NCI-H1048 (cell line): ENCODE results near the gene NLGN1.

ENCODE experiments used
- DNase-seq: peaks from one replicate; lab custom pipeline; 2025; lab: John Stamatoyannopoulos, UW

The NLGN1 gene

DNA sequence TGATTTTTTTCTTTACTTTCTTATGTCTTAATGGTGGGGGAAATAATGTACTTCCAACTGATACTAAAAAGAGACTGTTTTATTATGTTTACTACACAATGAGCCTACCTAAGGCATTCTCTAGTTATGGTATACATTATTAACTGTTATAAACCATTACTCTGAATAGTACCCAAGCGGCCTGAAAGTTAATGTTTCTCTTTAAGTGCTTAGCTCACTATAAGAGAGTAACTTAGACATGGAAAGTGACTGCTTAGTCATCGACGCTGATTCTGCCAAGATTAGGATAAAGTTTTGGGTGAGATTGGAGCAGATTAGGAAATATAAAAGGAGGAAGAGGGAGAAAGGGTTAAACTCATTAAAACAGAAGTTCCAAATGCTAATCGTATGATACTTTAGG lies 365.0 kb downstream of the NLGN1 start:
- no peak for DNase-seq

DNA sequence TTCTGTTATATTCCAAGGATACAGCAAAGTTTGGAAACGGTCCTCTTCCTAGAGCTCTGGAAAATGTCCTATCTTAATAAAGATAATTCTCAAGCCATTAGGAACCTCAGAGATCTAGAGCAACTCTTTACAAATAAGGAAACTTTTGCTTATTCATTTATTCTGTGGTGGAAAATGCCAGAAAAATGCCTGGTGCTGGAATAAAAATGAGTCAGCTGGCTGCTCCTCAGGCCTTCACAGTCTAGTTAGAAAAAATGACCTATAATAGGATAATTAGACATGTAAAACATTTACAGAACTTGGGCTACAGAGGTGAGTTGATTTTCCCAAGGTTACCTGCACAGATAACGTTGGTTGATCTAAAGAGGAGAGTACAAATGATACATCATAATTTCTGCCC lies 372.5 kb downstream of the NLGN1 start:
- DNase-seq = no peak

DNA sequence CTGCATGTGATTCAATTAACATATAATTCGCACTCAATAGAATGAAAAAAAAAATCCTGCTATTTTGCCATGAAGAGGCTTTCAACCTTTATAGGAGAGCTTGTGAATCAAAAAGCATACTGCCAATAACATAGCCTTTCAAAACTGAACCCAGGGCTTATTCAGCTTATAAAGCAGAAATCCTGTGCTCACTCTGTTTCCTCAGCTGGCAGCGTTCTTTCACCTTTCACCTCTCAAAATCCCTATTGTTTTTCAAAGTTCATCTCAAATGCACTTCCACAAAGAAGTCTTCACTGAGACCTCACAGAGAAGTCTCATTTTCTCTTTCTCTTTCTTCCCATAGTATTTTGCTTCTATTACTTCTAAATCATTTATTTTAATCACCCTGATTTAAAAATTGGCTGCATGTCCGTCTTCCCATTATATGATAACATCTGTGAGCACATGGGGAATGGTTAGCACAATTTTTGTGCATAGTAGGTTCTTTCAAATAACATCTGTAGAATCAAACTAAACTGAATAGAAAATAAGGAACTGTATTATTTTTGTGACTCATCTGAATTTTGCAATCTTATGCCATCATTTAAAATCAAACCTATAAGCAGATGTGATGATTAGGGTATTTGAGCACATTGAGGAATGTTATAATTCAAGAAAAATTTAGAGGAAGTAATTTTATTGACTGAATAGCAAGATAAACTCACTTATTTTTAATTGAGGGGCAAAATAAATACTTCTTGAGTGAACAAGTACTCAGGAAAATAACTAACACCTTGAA lies 373.4 kb downstream of the NLGN1 start:
- no peak for DNase-seq

DNA sequence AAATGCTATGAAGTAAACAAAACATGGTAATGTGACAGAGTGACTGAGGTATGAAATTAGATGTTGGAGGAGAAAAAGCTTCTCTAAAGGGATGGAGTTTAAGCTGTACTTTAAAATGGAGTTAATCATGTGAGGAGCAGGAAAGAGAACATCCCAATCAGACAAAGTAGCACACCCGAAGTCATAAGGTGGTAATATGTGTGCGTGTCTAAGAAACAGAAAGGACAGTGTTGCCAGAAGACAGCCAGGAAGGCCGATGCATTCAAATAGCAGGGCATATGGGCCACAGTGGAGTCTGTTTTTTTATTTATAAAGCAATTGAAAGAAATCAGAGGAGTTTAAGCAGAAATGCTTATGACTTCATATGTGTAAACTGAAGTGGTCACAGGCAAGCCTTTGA lies 376.3 kb downstream of the NLGN1 start:
- DNase-seq = no peak

DNA sequence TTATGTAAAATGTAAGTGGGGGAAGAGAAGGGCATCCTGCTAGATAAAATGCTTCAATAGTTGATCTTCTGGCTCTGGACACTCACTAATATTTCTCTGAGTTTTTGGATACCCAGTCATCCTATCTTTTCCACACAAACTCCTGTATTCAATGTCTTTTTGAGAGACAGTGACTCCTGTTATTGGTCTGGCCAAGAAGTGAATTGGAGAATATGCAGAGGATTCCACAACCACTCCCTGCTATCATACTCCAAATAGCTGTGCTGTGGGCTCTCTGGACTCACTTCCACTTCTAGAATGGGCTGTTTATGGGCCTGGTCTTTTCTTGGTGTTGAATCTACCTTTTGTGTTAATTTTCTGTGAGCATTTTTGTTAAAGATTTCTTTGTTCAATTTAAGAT lies 376.8 kb downstream of the NLGN1 start:
- no peak for DNase-seq

DNA sequence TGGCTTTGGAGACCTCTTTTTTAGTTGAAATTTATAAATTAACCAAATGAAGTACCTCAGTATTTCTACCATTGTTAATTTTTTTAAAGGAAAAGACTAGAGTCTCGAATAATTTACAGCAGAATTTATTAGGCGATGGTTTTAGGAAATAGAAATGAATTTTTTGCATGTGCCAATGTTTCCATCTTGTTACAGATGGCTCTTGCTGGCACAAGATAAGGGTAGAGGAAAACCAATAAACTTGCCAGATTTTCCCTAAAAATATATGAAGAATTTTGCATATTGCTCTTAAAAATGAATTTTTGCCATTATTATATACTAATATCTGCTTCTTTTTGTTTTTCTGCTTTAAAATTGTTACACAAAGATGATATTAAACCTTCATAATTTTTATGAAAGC lies 380.7 kb downstream of the NLGN1 start:
- no peak for DNase-seq

DNA sequence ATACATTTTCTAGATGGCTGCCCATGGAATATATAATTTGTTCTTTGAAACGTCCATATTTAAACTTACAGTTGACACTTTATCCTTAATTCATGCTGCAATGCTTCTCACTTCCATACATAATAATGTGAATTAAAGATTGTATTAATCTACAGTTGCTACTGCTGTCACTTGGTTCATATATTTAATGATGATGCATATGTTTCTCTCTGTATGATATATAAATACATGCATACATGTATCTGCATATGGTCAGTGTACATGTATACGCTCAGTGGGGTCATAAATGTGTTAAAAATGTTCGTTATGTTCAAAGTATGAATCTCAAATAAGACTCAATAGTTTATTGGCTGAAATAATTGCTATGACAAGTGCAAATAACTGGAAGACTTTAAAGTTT lies 382.5 kb downstream of the NLGN1 start:
- DNase-seq = no peak

DNA sequence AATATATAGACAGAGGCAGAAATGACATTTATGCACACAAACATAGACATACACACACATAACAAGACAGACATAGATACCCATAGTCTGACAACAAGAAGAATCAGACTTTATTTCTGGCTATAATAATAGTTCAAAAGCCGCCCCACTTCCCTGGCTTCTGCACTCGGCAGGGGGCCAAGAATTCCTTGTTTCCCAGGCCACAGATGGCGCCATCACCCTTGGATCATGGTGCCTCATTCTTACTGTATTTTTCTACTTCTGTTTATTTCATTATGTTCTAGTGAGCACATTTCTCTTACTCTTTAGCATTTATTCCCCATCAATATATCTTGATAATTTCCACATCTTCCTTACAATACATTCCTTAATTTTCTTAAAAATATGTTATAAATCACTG lies 387.5 kb downstream of the NLGN1 start:
- no peak for DNase-seq

DNA sequence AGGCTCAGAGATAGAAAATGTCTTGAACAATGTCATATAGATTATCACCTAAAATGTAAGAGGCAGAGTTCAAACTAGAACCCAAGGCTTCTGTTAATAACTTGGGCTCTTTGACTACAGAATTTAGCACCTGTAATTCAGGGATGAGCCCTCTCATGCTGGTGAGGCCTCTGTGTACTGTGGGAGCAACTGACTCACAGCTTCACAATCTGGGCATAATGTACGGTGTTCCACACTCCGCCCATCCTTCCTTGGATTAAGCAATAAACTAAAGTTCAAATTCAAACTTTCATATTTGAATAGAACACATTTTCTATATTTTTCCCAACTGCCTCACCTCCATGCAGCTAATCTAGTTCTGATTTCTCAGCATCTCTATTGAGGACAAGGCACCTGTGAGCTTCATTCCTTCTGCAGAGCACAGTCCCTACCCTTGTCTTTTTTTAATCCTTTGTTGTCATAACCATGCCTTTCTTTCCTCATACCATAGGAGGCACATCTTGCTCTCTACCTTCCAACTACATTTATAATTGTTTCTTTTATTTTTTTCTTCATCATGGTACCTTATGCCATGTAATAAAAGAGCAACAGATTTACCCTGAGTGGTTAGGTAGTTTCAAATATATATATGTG lies 392.1 kb downstream of the NLGN1 start:
- no peak for DNase-seq

DNA sequence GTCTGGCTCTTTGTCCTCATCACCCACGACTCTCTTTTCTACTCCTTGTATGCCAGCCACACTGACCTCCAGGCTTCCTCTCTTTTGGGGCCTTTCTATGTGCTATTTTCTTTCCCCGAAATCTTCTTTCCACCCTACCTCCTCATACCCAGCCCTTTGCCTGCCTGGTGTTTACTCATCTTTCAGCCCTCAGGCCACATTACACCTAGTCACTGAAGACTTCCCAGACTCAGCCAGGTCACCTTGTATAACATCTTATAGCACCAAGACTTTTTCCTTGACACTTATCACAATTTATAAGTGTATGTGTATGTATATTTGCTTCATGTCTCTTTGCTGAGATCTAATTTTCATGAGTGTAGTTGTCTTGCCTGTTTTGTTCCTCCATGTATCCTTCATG lies 396.4 kb downstream of the NLGN1 start:
- no peak for DNase-seq

DNA sequence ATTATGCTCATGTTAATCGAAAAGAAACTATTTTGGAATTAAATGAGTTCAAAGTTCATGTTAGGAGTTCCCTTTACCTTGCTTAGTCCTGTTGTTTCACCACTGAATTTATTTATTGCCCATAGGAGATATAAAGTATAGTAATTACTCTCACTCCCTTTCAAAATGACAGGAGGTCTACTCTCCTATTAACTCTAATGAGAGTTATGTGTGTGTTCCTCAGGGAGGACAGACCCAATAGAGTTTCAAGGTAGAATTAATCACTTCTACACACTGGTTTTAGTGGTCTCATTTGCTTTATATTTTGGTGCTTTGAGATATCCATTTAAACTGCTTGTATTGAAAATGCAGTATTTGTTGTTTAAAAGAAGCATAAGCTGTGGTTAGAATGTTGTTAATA lies 398.9 kb downstream of the NLGN1 start:
- DNase-seq = no peak

DNA sequence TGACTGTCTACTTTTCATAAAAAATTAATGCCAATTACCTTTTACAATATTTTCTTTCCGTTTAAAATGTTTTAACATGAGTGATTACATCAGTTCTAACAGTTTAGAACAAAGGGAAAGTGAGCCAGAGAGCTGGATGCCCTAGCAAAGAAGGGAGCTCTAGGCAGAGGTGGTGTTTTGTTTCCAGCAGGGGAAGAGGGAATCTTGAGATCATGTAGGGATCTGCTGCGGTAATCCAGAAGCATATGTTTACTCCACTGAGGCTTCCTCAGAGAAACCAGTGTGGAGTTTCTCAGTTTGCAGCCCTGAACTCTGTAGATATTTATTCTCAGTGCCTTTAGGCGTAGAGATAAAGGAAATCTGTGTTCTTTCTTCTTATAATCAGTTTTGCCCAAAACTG lies 399.3 kb downstream of the NLGN1 start:
- no peak for DNase-seq

DNA sequence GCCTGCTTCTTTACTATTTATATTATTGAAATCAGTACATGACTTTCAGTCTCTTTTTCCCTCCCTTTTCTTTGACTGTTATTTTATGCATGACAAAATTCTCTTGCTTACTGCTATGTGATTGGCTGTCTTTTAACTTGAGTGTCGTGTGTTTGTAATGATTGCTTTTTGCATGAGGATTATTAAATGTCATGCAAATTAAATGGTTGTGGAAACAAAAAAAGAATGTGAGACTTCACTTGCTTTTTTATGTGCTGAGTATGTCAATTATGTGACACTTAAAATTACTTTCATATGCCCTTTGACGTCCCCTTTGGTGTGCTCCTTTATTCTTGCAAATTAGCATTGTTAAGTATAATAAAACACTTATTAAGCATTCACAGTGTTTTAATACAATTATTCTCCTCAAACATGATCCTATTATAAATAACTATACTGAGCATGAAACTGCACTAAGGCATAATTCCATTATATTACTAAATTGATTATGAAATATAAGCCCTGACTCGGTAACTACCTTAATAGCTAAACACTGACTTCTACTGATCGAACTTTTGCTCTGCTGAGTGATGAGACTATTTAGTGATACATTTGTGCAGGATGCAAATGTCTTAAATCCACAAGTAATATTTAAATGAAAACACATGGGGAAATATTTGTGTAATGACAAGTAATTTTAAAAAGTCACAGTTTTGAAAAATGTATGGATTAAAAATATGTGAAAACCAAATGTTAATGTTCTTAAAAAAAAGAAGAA lies 401.7 kb downstream of the NLGN1 start:
- peak; percentile 69 for DNase-seq

DNA sequence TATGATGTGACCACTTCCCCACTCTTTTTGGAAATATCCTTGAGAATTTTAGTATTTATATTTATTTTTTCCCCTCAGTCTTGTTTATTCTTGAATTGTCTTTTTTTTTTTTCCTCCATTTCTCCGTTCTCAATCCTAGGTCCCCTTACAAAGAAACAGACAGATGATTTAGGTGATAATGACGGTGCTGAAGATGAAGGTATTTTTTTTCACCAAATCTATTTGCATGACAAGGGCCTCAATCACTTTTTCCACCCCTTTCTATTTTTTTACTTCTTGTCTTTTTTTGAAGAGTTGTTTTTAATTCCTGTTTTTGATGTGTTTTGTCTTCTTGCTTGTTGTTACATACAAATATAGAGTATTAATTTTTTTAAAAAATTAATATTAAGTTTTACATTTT lies 402.6 kb downstream of the NLGN1 start:
- DNase-seq = peak; percentile 48

DNA sequence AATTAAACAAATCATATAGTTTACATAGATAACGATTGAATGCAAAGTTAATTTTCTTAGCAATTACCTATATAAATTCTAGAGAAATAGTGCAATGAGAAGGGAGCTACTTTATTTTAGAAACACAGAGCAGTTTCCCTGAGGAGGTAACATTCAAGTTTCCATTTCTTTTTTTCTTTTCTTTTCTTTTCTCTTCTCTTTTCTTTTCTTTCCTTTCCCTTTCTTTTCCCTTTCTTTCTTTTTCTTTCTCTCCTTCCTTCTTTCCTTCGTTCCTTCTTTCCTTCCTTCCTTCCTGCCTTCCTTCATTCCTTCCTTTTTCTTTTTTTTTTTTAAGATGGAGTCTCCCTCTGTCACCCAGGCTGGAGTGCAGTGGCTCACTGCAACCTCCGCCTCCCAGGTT lies 417.3 kb downstream of the NLGN1 start:
- no peak for DNase-seq

DNA sequence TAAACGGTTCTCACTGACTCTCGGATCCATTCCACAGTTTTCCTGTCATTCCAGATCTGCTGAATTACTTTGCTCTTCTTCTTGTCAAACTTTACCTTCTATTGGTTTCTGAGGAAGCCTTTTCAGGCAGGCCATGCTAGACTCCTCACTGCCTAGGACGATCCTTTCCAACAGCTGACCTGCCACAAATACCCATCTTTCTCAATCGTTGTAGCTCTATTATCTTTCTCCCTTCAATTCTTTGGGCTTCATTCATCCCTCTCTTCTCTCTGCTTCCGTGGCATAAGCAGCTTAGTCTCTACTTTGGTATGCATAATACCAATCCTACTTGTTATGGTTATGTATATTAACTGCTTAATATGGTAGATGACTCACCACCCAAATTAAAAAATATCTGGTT lies 421.8 kb downstream of the NLGN1 start:
- DNase-seq = no peak

DNA sequence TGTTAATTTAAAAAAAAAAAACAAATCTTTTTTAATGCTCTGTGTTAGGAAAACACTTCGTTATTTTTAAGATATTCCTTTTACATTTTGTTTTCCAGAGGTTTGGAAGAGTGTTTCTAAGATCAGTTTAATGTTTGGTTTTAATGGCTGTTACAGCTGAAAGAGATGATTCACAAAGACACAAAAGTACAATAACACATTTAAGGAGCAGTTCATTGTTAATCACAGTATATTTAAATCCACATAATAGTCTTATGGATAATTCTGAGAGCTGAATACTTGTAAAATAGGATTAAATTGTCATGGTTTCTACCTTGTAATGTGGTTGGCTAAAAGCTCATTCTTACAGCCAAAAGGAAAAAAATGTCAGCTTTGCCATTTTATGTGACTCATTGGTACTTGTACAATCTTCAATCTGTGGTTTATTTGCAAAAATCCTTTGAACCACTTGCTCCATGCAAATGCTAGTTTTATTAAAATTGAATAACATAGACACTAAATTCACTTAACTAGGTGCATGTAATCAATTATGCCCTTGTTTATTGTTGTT lies 426.4 kb downstream of the NLGN1 start:
- DNase-seq = no peak

DNA sequence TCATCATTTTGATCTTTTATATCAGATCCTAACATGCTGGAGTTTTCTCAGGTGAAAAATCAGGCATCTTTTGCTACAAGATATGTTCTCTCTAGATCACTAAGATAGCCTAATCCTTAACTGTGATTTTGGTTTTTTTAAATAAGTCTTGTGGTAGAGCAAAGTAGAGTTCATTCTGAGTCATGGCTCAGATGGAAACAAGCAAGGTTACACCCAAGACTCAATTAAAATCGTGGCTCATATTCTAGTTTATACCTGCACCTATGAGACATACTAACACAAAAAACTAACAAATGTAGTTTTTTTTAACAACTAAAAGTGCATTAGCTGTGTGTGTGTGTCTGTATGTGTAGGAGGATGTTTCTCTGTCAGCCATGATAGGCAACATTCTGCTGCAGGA lies 428.2 kb downstream of the NLGN1 start:
- no peak for DNase-seq

DNA sequence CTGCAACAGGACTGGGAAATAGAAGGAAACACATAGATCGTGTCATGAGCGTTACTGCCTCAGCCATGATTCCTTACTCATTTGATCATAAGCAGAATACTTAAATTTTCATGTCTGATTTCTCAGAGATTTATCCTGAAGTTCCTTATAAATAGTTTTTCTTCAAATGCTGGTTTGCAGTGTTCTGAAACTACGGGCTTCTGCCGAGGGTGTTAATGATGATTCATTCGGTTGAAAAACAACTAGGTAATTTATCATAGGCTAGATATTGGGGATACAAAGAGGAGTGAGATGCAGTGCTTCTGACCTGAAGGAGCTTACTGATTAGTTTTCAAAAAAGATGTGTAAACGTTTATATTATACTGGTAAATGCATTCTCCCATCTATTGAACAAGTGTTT lies 428.9 kb downstream of the NLGN1 start:
- no peak for DNase-seq

DNA sequence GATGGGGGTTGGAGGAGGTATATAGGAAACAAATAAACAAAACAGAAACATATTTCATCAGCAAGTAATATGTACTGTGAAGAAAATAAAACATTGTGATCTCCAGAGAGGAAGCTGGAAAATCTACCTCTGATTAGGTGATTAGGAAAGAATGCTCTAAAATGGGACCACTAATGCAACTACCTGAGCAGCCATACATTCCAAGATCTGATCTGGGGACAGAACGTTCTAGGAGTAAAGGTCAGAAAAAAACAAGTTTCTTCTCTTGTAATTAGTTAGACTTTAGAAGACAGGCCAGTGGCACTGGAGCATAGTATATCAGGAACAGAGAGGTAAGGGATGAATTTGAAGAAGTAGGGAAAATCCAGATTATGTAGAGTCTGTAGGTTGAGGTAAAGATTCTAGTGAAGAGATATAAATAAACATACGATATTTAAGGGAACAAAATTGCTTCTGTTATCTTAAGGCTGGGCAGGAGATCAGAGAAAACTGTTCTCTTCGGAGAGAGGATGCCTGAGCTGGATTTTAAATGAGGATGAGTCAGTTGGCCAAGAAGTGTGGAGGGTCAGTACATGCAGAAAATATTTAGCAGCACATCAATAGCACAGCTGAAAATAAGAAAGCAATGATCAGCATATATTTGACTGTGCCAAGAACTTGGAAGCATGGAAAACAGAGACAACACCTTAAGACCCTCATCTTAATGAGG lies 429.5 kb downstream of the NLGN1 start:
- DNase-seq = no peak

DNA sequence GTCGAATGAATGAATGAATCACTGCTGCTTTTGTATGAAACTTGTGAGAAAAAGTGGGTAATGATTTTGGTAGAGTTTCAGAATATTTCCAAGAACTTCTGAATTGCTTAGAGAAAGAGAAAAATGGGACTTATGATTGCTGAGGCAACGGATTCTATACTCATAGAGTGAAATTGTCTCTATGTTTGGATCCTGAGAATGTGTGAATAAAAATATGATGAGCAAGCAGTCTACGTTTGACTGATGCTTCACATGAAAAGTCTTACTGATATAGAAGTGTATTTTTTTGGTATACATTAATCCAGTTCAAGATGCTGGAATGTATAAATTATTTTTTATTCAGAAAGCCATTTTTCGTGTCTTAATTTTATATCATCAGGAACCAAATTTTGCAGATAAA lies 441.1 kb downstream of the NLGN1 start:
- DNase-seq = no peak

DNA sequence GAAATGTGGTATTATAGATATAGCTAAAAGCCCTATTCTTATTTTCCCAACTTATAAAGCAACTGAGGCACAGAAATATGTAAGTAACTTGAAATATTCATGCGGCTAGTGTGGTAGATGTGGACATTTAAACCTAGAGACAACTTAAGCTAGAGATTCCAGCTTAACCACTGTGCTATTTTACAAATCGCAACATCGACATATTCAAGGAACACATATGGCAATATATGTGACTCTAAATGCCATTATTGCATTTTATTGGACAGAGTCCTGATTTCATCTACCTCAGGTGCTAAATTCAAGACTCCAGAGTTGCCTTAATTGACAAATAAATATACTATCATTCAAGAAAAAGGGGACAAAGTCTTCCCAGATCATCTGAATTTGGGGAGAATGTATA lies 442.3 kb downstream of the NLGN1 start:
- DNase-seq = no peak
